ENCODE results near the gene EIF3C.
"Not testable (repeated sequence)": the region's sequence is repeated elsewhere in the genome, so short reads cannot be mapped to it uniquely, and the experiment has no call there.

EIF3C gene, protein sequence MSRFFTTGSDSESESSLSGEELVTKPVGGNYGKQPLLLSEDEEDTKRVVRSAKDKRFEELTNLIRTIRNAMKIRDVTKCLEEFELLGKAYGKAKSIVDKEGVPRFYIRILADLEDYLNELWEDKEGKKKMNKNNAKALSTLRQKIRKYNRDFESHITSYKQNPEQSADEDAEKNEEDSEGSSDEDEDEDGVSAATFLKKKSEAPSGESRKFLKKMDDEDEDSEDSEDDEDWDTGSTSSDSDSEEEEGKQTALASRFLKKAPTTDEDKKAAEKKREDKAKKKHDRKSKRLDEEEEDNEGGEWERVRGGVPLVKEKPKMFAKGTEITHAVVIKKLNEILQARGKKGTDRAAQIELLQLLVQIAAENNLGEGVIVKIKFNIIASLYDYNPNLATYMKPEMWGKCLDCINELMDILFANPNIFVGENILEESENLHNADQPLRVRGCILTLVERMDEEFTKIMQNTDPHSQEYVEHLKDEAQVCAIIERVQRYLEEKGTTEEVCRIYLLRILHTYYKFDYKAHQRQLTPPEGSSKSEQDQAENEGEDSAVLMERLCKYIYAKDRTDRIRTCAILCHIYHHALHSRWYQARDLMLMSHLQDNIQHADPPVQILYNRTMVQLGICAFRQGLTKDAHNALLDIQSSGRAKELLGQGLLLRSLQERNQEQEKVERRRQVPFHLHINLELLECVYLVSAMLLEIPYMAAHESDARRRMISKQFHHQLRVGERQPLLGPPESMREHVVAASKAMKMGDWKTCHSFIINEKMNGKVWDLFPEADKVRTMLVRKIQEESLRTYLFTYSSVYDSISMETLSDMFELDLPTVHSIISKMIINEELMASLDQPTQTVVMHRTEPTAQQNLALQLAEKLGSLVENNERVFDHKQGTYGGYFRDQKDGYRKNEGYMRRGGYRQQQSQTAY

GRCh38 chr16:28711220-28712083, at the start of gene EIF3C:
EIF3C (plus strand) TSS chr16:28711464; CDS start chr16:28711687, 223 bp downstream.
- in situ Hi-C loops (cut with MboI; ENCODE audit: low sequenced_read_pairs): not testable (repeated sequence)

DNA sequence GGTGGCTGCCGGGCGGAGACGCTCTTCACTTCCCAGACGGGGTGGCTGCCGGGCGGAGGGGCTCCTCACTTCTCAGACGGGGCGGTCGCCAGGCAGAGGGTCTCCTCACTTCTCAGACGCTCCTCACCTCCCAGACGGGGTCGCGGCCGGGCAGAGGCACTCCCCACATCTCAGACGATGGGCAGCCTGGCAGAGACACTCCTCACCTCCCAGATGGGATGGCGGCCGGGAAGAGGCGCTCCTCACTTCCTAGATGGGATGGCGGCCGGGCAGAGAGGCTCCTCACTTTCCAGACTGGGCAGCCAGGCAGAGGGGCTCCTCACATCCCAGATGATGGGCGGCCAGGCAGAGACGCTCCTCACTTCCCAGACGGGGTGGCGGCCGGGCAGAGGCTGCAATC, 45.0 kb upstream of the EIF3C start:
- in situ Hi-C loops (cut with MboI; ENCODE audit: low sequenced_read_pairs): not testable (repeated sequence)

GRCh38 chr16:28667480-28667879, 43.8 kb upstream of the EIF3C start:
- in situ Hi-C loops (cut with MboI; ENCODE audit: low sequenced_read_pairs): not testable (repeated sequence)

DNA sequence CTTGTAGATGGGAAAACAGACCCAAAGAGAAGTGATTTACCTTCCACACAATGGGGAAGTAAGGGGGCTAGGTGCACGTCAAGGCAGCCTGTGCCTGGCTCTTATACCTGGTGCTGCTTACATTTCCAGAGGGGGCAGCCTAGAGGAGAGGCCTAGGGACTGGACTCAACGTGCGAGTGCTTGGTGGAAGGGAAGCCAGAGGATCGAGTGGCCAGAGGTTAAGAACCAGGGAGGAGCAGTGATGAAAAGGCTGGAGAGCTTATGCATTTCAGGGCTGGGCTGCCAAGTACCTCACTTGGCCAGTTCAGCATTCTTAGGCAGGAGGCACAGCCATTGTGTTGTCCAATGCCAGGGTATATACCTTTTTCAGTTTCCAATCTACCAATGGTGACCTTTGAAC, 43.1 kb upstream of the EIF3C start:
- in situ Hi-C loops (cut with MboI; ENCODE audit: low sequenced_read_pairs): not testable (repeated sequence)

DNA sequence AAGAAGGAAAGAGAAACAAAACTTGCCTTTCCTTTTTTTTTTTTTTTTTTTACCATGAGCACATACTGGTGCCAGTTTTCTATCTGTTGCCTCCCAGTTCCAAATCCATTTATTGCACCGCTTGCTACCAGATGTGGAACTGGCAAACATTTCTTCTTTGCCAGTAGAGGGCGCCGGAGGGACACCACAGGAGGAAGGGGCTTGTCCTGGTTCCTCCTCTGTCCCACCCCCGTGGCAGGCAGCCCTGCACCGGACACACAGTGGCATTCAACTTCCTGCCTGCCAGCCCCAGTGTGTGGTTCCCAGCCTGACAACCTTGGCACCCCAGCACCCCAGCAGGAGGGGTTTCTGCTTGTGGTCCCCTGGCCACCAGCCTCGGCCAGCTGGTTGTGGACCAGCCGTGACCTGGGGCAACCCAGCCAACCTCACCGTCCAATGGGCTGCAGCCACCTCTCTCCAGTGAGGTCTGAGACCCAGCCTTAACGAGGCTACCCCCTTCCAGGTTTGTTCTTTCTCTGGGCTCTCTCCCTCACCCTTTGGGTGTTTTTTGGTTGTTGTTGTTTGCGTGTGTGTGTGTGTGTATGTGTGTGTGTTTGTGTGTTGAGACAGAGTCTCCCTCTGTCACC, 22.8 kb upstream of the EIF3C start:
- in situ Hi-C loops (cut with MboI; ENCODE audit: low sequenced_read_pairs): not testable (repeated sequence)

GRCh38 chr16:28689425-28689824, 21.8 kb upstream of the EIF3C start:
- in situ Hi-C loops (cut with MboI; ENCODE audit: low sequenced_read_pairs): not testable (repeated sequence)

DNA sequence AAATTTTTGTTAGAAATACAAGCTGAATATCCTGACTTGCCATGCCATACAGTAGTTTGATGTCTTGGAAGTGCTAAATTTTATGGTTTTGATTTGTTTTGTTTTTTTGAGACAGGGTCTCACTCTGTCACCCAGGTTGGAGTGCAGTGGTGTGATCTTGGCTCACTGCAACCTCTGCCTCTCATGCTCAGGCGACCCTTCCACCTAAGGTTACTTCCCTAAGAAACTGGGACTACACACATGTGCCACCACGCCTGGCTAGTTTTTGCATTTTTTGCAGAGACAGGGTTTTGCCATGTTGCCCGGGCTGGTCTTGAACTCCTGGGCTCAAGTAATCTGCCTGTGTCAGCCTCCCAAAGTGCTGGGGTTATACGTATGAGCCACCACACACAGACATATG, 19.5 kb upstream of the EIF3C start:
- in situ Hi-C loops (cut with MboI; ENCODE audit: low sequenced_read_pairs): not testable (repeated sequence)

DNA sequence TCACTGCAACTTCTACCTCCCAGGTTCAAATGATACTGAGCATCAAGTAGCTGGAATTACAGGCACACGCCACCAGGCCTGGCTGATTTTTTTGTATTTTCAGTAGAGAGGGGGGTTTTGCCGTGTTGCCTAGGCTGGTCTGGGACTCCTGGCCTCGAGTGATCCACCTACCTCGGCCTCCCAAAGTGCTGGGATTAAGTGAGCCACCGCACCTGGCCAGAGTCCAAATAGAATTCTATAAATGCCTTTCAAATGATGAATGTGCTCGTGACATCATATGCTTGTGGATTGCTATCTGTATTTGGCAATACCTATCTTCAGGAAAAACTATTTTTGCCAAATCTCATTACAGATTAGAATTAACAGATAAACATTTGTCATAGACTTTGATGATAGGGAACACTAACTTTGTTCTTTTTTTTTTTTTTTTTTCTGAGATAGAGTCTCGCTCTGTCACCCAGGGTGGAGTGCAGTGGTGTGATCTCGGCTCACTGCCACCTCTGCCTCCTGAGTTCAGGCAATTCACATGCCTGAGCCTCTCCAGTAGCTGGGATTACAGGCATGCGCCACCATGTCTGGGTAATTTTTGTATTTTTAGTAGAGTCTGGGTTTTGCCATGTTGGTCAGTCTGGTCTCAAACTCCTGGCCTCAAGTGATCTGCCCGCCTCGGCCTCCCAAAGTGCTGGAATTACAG, 17.9 kb upstream of the EIF3C start:
- in situ Hi-C loops (cut with MboI; ENCODE audit: low sequenced_read_pairs): not testable (repeated sequence)

DNA sequence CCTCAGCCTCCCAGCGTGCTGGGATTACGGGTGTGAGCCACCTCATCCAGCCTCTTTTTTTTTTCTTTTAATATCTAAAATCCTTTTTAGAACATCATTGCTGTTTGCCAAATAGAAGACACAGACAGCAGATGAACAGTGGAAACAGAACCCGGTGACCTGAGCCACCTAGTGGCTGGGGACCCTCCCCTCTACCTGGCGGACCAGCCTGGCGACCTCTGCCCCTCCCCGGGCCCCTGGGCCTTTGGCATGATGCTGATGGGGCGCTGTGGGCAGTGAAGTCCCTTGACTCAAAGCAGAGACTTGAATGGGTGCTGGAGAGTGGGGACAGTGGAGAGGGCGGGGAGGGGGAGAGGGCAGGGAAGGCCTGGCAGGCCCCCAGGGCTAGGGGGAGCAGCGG, 11.5 kb upstream of the EIF3C start:
- in situ Hi-C loops (cut with MboI; ENCODE audit: low sequenced_read_pairs): not testable (repeated sequence)

DNA sequence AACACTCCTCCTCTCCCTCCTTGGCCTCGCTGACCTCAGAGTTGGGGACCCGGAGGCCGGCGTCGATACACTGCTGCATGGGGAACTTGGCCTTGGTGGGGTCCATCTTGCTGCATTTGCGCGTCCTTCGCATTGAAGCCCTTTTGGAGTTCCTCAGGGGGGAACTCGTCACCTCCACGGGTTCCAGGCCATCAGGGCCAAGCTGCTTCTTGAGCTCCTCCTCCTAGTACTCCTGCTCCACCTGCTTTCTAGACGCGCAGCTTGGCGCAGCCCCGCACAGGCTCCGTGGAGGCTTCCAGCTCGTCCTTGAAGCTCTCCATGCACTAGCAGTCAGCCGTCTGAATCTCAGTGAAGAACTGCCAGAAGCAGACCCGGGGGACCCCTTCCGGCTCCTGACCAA, 10.9 kb upstream of the EIF3C start:
- in situ Hi-C loops (cut with MboI; ENCODE audit: low sequenced_read_pairs): not testable (repeated sequence)

GRCh38 chr16:28701384-28701783, 9.9 kb upstream of the EIF3C start:
- in situ Hi-C loops (cut with MboI; ENCODE audit: low sequenced_read_pairs): not testable (repeated sequence)

DNA sequence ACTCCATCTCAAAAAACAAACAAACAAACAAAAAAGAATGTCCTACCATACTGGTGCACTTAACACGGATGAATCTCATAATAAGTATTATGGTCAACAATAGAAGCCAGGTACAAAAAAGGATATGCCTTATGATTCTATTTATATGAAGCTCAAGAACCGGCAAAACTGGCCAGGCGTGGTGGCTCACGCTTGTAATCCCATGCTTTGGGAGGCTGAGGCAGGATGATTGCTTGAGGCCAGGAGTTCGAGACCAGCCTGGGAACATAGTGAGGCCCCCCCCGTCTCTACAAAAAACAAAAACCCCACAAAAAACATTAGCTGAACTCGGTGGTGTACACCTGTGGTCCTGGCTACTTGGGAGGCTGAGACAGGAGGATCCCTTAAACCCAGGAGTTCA, 7.0 kb upstream of the EIF3C start:
- in situ Hi-C loops (cut with MboI; ENCODE audit: low sequenced_read_pairs): not testable (repeated sequence)

DNA sequence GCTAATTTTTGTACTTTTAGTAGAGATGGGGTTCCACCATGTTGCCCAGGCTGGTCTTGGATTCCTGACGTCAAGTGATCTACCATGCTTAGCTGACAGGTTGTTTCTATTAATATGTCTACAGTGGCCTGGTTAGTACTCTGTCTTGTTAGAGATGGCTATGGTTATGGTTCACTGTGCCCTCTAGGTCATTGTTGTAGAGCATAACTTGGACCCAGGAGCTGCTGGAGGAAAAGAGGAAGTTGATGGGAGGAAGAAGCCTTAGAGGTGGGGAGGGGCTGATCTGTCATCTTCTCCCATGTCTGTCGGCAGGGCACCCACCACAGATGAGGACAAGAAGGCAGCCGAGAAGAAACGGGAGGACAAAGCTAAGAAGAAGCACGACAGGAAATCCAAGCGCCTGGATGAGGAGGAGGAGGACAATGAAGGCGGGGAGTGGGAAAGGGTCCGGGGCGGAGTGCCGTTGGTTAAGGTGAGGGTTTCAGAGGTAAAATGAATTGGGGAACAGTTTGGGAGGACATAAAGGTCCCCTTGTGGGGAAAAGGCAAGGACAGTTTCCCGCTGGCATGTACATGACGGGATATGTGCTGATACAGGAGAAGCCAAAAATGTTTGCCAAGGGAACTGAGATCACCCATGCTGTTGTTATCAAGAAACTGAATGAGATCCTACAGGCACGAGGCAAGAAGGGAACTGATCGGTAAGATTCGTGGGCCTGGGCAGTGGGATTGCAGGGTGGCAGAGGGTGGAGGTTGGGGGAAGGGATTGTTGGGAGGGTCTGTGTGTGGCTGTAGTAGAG, 11.8 kb downstream of the EIF3C start:
- in situ Hi-C loops (cut with MboI; ENCODE audit: low sequenced_read_pairs): not testable (repeated sequence)

DNA sequence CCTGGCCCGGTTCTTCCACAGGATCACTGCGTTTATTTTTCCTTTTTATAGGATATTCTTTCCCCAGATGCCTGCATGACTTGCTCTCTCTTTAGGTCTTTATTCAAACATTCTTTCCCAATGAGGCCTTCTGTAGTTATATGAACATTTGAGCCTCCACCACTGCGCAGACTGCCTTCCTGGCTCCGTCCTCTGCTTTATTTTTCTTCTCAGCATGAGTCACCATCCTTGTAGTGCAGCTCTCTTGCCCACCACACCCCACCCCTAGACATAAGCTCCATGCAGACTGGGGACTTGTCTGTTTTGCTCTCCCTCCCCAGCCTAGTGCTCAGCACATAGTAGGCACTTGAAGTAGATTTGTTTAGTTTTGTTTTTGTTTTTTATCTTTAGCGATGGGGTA, 20.0 kb downstream of the EIF3C start:
- in situ Hi-C loops (cut with MboI; ENCODE audit: low sequenced_read_pairs): not testable (repeated sequence)

- in situ Hi-C loops (cut with MboI; ENCODE audit: low sequenced_read_pairs): not testable (repeated sequence)
Measured at GRCh38 chr16:28732455-28733124, 21.3 kb downstream of the EIF3C start.

DNA sequence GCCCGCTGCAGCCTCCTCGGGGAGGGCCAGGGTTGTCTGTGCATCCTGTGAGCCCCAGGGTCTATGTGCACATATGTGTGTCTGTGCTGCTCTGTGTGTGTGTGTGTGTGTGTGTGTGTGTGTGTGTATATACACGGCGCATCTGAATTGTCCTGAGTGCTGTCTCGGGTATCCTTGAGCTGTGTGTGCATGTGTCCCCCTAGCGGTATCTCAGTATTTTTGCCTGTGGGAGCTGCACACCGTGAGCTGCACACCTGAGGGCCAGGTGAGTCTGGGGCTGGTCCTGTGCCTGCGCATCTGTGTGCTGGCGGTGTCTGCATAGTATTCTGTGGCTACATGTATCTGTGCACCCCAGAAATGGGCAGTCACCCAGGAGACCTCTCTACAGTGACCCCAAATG, 28.5 kb downstream of the EIF3C start:
- in situ Hi-C loops (cut with MboI; ENCODE audit: low sequenced_read_pairs): not testable (repeated sequence)

DNA sequence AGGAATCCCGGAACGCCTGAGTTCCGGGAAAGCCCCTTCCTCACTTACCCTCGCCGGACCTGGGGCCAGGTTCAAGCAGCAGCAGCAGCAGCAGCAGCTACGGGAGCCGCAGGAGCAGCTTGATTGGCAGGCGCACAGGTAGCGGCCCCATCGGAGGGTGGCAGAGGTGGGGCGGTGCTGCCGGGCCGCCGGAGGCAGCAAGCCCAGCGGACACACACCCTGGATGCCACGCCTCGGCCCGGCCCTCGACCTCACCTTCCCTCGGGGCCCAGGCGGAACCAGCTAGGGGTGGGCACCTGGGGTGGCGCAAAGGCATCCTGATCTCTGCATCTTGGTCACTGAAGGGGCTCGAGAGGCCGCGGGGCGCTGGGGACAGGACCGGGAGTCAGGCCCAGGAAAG, 29.4 kb downstream of the EIF3C start:
- in situ Hi-C loops (cut with MboI; ENCODE audit: low sequenced_read_pairs): not testable (repeated sequence)

DNA sequence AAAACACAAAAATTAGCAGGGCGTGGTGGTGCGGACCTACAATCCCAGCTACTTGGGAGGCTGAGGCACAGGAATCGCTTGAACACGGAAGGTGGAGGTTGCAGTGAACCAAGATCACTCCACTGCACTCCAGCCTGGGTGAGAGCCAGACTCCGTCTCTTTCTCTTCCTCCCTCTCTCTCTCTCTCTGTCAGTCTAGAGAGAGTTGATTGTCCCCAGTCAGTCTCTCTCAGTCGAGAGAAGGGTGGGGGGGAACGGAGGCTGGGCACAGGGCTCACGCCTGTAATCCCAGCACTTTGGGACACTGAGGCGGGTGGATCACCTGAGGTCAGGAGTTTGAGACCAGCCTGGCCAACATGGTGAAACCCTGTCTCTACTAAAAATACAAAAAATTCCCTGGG, 30.0 kb downstream of the EIF3C start:
- in situ Hi-C loops (cut with MboI; ENCODE audit: low sequenced_read_pairs): not testable (repeated sequence)

Data from HL-60/S4 treated with retinoic acid at 250 ng/mL for 4 days and 3 days (cell line).